ENCODE results near the gene C1QTNF6.

Gene C1QTNF6

GRCh38 chr22:37199103-37199759, 11.2 kb upstream of the C1QTNF6 start (continued):
- TF ChIP-seq ZSCAN5A (tag by site-specific recombination; IDR thresholded peaks at IDR 0.05) (no peak), ZNF274 (IDR thresholded peaks at IDR 0.05; ENCODE audit: low read length) (no peak), ZNF274 (tag by site-specific recombination; IDR thresholded peaks at IDR 0.05; ENCODE audit: borderline replicate concordance) (no peak), ZNF433 (tag by site-specific recombination; IDR thresholded peaks at IDR 0.05; ENCODE audit: low read depth) (no peak), ZEB2 (tag by site-specific recombination; IDR thresholded peaks at IDR 0.05) (peak; percentile 81; the same call in 1 of the 2 replicates), ZNF175 (tag by site-specific recombination; IDR thresholded peaks at IDR 0.05) (no peak), KLF17 (tag by site-specific recombination; IDR thresholded peaks at IDR 0.05) (peak; percentile 50), ZFP41 (tag by site-specific recombination; IDR thresholded peaks at IDR 0.05; ENCODE audit: borderline replicate concordance) (no peak), ZNF707 (tag by site-specific recombination; IDR thresholded peaks at IDR 0.05) (no peak), ZNF621 (tag by site-specific recombination; IDR thresholded peaks at IDR 0.05) (no peak), PBX3 (CRISPR knock-in tag; IDR thresholded peaks at IDR 0.05) (peak; percentile 78; the same call in 1 of the 2 replicates), ZNF843 (tag by site-specific recombination; IDR thresholded peaks at IDR 0.05) (0 out of 2 replicates have a peak, but pooled peaks have one; percentile 15), GLI2 (tag by site-specific recombination; IDR thresholded peaks at IDR 0.05; ENCODE audit: borderline replicate concordance, low read depth) (no peak), ZNF354C (tag by site-specific recombination; IDR thresholded peaks at IDR 0.05; ENCODE audit: borderline replicate concordance, low read depth) (no peak), ZNF350 (tag by site-specific recombination; IDR thresholded peaks at IDR 0.05) (no peak), YY2 (tag by site-specific recombination; IDR thresholded peaks at IDR 0.05) (no peak), ZNF473 (tag by site-specific recombination; IDR thresholded peaks at IDR 0.05) (no peak), SETDB1 (IDR thresholded peaks at IDR 0.05; ENCODE audit: insufficient read length, low read length) (no peak), EGR2 (tag by site-specific recombination; IDR thresholded peaks at IDR 0.05; ENCODE audit: low read depth) (no peak), ZNF580 (tag by site-specific recombination; IDR thresholded peaks at IDR 0.05) (0 out of 2 replicates have a peak, but pooled peaks have one; percentile 10), HOXD13 (CRISPR knock-in tag; IDR thresholded peaks at IDR 0.05; ENCODE audit: borderline replicate concordance) (no peak), GLIS1 (tag by site-specific recombination; IDR thresholded peaks at IDR 0.05) (peak; percentile 8), RBAK (tag by site-specific recombination; IDR thresholded peaks at IDR 0.05) (no peak), ZNF112 (tag by site-specific recombination; IDR thresholded peaks at IDR 0.05) (no peak), ZFP3 (tag by site-specific recombination; IDR thresholded peaks at IDR 0.05; ENCODE audit: low read depth) (no peak)
- TF ChIP-seq, protein P1, sequence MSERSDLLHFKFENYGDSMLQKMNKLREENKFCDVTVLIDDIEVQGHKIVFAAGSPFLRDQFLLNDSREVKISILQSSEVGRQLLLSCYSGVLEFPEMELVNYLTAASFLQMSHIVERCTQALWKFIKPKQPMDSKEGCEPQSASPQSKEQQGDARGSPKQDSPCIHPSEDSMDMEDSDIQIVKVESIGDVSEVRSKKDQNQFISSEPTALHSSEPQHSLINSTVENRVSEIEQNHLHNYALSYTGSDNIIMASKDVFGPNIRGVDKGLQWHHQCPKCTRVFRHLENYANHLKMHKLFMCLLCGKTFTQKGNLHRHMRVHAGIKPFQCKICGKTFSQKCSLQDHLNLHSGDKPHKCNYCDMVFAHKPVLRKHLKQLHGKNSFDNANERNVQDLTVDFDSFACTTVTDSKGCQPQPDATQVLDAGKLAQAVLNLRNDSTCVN (tag by site-specific recombination; optimal IDR thresholded peaks at IDR 0.05): peak; percentile 65
- TF ChIP-seq, protein P2, sequence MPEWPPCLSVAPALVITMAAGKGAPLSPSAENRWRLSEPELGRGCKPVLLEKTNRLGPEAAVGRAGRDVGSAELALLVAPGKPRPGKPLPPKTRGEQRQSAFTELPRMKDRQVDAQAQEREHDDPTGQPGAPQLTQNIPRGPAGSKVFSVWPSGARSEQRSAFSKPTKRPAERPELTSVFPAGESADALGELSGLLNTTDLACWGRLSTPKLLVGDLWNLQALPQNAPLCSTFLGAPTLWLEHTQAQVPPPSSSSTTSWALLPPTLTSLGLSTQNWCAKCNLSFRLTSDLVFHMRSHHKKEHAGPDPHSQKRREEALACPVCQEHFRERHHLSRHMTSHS (tag by site-specific recombination; IDR thresholded peaks at IDR 0.05): no peak
- TF ChIP-seq, protein P3, sequence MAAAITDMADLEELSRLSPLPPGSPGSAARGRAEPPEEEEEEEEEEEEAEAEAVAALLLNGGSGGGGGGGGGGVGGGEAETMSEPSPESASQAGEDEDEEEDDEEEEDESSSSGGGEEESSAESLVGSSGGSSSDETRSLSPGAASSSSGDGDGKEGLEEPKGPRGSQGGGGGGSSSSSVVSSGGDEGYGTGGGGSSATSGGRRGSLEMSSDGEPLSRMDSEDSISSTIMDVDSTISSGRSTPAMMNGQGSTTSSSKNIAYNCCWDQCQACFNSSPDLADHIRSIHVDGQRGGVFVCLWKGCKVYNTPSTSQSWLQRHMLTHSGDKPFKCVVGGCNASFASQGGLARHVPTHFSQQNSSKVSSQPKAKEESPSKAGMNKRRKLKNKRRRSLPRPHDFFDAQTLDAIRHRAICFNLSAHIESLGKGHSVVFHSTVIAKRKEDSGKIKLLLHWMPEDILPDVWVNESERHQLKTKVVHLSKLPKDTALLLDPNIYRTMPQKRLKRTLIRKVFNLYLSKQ (tag by site-specific recombination; IDR thresholded peaks at IDR 0.05; ENCODE audit: borderline replicate concordance): no peak
- TF ChIP-seq, protein P4, sequence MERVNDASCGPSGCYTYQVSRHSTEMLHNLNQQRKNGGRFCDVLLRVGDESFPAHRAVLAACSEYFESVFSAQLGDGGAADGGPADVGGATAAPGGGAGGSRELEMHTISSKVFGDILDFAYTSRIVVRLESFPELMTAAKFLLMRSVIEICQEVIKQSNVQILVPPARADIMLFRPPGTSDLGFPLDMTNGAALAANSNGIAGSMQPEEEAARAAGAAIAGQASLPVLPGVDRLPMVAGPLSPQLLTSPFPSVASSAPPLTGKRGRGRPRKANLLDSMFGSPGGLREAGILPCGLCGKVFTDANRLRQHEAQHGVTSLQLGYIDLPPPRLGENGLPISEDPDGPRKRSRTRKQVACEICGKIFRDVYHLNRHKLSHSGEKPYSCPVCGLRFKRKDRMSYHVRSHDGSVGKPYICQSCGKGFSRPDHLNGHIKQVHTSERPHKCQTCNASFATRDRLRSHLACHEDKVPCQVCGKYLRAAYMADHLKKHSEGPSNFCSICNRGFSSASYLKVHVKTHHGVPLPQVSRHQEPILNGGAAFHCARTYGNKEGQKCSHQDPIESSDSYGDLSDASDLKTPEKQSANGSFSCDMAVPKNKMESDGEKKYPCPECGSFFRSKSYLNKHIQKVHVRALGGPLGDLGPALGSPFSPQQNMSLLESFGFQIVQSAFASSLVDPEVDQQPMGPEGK (tag by site-specific recombination; IDR thresholded peaks at IDR 0.05): peak; percentile 42
